Loucy (cell line): ENCODE results near the gene TMEM51.

Experiments
- H2AFZ ChIP-seq: fragments of 200-600 bp; sonication (generic); 2 replicates; pipeline ENCODE4 v1.6.0; 2016; ENCODE audit warnings: antibody characterized with exemption, mild to moderate bottlenecking, low read length, moderate library complexity
- H3F3A ChIP-seq: fragments of 200-600 bp; 2 replicates; pipeline ENCODE4 v1.6.0; 2016; ENCODE audit warnings: antibody characterized with exemption, low read depth, mild to moderate bottlenecking
- H3K27me3 ChIP-seq: fragments of 200-600 bp; sonication (generic); 2 replicates; pipeline ENCODE4 v1.6.1; 2014; ENCODE audit warnings: low read length, mild to moderate bottlenecking; ENCODE audit not compliant: insufficient read depth, poor library complexity, severe bottlenecking
- H3K36me3 ChIP-seq: fragments of 200-600 bp; sonication (generic); 2 replicates; pipeline ENCODE4 v1.6.1; 2016; ENCODE audit warnings: low read length; ENCODE audit not compliant: insufficient read depth
- H3K4me1 ChIP-seq: fragments of 200-600 bp; sonication (generic); 2 replicates; pipeline ENCODE4 v1.5.1; 2014; ENCODE audit warnings: low read length, mild to moderate bottlenecking; ENCODE audit not compliant: insufficient read depth, poor library complexity, severe bottlenecking
- H3K4me2 ChIP-seq: fragments of 200-600 bp; sonication (generic); 2 replicates; pipeline ENCODE4 v1.6.0; 2014; ENCODE audit warnings: antibody characterized with exemption, low read length, low read depth, mild to moderate bottlenecking; ENCODE audit not compliant: poor library complexity, severe bottlenecking
- H3K4me3 ChIP-seq: fragments of 200-600 bp; sonication (generic); 2 replicates; pipeline ENCODE4 v1.5.1; 2014; ENCODE audit warnings: low read length, mild to moderate bottlenecking, mixed read lengths; ENCODE audit not compliant: poor library complexity, severe bottlenecking
- H3K79me2 ChIP-seq: fragments of 200-600 bp; sonication (generic); 2 replicates; pipeline ENCODE4 v1.6.1; 2014; ENCODE audit warnings: low read length; ENCODE audit not compliant: insufficient read depth
- H3K9ac ChIP-seq: fragments of 200-600 bp; sonication (generic); 2 replicates; pipeline ENCODE4 v1.6.0; 2014; ENCODE audit warnings: mild to moderate bottlenecking, low read depth, low read length, moderate library complexity; ENCODE audit not compliant: poor library complexity, severe bottlenecking
- H3K9me2 ChIP-seq: fragments of 200-600 bp; sonication (generic); replicated peaks from 2 replicates; pipeline ENCODE4 v1.6.1; 2016; ENCODE audit warnings: low read depth, low read length, mixed read lengths
- H3K9me3 ChIP-seq: fragments of 200-600 bp; sonication (generic); 2 replicates; pipeline ENCODE4 v1.6.1; 2014; ENCODE audit warnings: mild to moderate bottlenecking, antibody characterized with exemption, low read length, low read depth; ENCODE audit not compliant: insufficient read depth
- H4K20me1 ChIP-seq: fragments of 200-600 bp; sonication (generic); 2 replicates; pipeline ENCODE4 v1.6.0; 2014; ENCODE audit warnings: antibody characterized with exemption, low read length, mild to moderate bottlenecking; ENCODE audit not compliant: insufficient read depth, poor library complexity, severe bottlenecking
- EZH2phosphoT487 ChIP-seq: fragments of 200-600 bp; IDR thresholded peaks from 2 replicates; pipeline ENCODE4 v1.6.1; 2018; ENCODE audit warnings: antibody characterized with exemption, mild to moderate bottlenecking, moderate library complexity, borderline replicate concordance
- TF ChIP-seq, protein P1 (sequence below): fragments of 200-600 bp; sonication (generic); conservative IDR thresholded peaks from 2 replicates; pipeline ENCODE4 v1.5.1; 2014; ENCODE audit warnings: mild to moderate bottlenecking, antibody characterized with exemption, low read length

TMEM51 gene

DNA sequence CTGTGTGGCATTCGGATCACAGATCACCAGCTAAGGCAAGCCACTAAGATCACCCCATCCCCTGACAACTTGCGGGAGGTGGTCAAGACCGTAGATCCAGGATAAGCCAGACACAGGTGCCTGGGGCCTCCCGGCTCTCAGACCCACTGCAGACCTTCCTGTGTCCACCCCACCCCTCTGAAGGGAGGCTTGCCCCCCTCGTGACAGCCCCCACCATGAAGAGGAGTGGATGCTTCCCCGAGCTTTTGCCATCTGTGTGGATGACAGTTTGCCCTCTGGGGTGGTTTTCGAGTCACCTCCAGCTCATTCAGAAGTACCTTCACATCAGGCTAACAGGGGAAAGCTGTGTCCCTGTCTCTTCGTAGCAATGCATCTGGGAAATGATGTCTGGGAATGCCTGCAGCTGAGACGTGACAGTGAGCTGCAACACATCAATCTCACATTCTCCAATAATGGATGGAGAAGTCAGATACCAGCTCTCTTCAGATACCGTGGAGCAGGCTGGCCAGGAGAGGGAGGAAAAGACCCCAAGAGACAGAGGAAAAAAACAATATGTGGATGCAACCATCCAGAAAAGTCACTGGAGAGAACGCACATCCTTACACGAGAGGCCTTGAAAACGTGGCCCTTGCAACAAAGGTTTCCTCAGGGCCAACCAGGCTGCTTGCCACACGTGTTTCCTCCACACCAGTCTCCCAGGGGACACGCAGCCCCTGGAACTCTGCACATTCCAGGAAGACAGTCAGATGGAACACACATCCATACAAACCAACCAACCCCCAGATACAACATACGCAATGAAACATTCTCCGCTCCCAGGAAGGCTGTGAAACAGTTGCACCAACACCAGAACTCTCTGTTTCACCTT is 73.1 kb downstream of the TMEM51 start:
- Histone ChIP-seq H3F3A (no peaks in the 10 kb centered on the region), H3K79me2 (no peaks in the 10 kb centered on the region), H2AFZ (no peak overlapping the region), H3K9me3 (no peaks in the 10 kb centered on the region), H3K36me3 (no peaks in the 10 kb centered on the region), H3K9ac (no peak overlapping the region), H3K4me3 (no peak overlapping the region), H3K9me2 (no peaks in the 10 kb centered on the region), H4K20me1 (no peaks in the 10 kb centered on the region), H3K4me1 (no peaks in the 10 kb centered on the region), H3K4me2 (no peak overlapping the region), H3K27me3 (no peaks in the 10 kb centered on the region)
- TF ChIP-seq, protein P1, sequence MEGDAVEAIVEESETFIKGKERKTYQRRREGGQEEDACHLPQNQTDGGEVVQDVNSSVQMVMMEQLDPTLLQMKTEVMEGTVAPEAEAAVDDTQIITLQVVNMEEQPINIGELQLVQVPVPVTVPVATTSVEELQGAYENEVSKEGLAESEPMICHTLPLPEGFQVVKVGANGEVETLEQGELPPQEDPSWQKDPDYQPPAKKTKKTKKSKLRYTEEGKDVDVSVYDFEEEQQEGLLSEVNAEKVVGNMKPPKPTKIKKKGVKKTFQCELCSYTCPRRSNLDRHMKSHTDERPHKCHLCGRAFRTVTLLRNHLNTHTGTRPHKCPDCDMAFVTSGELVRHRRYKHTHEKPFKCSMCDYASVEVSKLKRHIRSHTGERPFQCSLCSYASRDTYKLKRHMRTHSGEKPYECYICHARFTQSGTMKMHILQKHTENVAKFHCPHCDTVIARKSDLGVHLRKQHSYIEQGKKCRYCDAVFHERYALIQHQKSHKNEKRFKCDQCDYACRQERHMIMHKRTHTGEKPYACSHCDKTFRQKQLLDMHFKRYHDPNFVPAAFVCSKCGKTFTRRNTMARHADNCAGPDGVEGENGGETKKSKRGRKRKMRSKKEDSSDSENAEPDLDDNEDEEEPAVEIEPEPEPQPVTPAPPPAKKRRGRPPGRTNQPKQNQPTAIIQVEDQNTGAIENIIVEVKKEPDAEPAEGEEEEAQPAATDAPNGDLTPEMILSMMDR: no peak
- TF ChIP-seq EZH2phosphoT487: no peak

DNA sequence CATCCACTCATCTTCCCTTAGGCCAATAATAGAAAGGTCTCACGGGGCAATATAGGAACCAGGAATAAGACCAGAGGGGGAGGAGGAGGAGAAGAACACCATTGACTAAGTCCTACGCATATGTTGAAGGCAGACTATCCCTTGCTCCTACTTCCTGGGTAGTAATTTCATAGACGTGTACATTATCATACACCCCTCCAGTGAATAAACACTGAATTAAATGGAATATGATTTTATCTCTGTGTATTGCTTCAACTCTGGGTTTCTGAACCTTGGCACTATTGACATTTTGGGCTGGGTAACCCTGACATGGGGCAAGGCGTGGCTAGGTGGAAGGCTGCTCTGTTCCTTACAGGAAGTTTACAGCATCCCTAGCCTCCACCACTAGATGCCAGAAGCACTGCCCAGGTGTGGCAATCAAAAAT is 76.2 kb downstream of the TMEM51 start:
- H3K36me3 ChIP-seq: no peaks in the 10 kb centered on the region
- H2AFZ ChIP-seq: no peak overlapping the region
- H3K4me2 ChIP-seq: no peak overlapping the region
- no peaks in the 10 kb centered on the region for H4K20me1 ChIP-seq
- H3K9me2 ChIP-seq: no peaks in the 10 kb centered on the region
- TF ChIP-seq EZH2phosphoT487: no peak
- TF ChIP-seq, protein P1: no peak
- H3F3A ChIP-seq: no peaks in the 10 kb centered on the region
- H3K79me2 ChIP-seq: no peaks in the 10 kb centered on the region
- no peaks in the 10 kb centered on the region for H3K4me1 ChIP-seq
- no peak overlapping the region for H3K4me3 ChIP-seq
- H3K9me3 ChIP-seq: no peaks in the 10 kb centered on the region
- no peak overlapping the region for H3K9ac ChIP-seq
- H3K27me3 ChIP-seq: no peaks in the 10 kb centered on the region

DNA sequence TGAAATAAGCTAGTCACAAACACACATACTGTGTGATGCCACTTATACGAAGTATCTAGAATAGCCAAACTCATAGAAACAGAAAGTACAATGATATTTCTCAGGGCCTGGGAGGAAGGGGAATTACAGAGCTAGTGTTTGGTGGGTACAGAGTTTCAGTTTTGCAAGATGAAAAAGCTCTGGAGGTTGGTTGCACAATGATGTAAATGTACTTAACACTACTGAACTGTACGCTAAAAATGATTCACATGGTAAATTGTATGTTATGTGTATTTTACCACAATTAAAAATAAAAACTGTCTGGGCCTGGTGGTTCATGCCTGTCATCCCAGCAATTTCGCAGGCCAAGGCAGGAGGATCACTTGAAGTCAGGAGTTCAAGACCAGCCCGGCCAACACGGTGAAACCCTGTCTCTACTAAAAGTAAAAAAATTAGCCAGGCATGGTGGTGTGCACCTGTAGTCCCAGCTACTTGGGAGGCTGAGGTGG is 78.2 kb downstream of the TMEM51 start:
- Histone ChIP-seq H3F3A (no peaks in the 10 kb centered on the region), H3K9ac (no peak overlapping the region), H3K27me3 (no peaks in the 10 kb centered on the region), H3K79me2 (no peaks in the 10 kb centered on the region), H4K20me1 (no peaks in the 10 kb centered on the region), H3K9me3 (no peaks in the 10 kb centered on the region), H3K9me2 (no peaks in the 10 kb centered on the region), H3K4me3 (no peak overlapping the region), H3K36me3 (no peaks in the 10 kb centered on the region), H3K4me2 (no peak overlapping the region), H2AFZ (no peak overlapping the region), H3K4me1 (no peaks in the 10 kb centered on the region)
- TF ChIP-seq, protein P1: no peak
- TF ChIP-seq EZH2phosphoT487: no peak
